NT2/D1 (cell line): ENCODE results near the gene ZNF497.
A peak's percentile ranks its signal among the peaks of the same experiment; 100 is the strongest.

Source experiments
- DNase-seq: peaks from one replicate; pipeline ENCODE4 v3.0.0-alpha.2; 2011; ENCODE audit warnings: low read depth, low spot score
- H3K27me3 ChIP-seq: 2 replicates; pipeline ENCODE4 v1.6.0; 2011; ENCODE audit warnings: mild to moderate bottlenecking; ENCODE audit not compliant: insufficient read length, insufficient read depth
- H3K36me3 ChIP-seq: 2 replicates; pipeline ENCODE4 v1.6.1; 2011; ENCODE audit warnings: mild to moderate bottlenecking, low read length, mixed read lengths; ENCODE audit not compliant: insufficient read depth, insufficient read length
- H3K4me1 ChIP-seq: 2 replicates; pipeline ENCODE4 v1.5.1; 2011; ENCODE audit not compliant: insufficient read depth, insufficient read length
- H3K4me3 ChIP-seq: 2 replicates; pipeline ENCODE4 v1.5.1; 2011; ENCODE audit warnings: low read depth; ENCODE audit not compliant: insufficient read length
- H3K9ac ChIP-seq: 2 replicates; pipeline ENCODE4 v1.6.0; 2011; ENCODE audit warnings: low read depth; ENCODE audit not compliant: insufficient read length
- H3K9me3 ChIP-seq: 2 replicates; pipeline ENCODE4 v1.5.1; 2011; ENCODE audit warnings: mild to moderate bottlenecking, low read length; ENCODE audit not compliant: insufficient read depth
- SUZ12 ChIP-seq: IDR thresholded peaks from 2 replicates; pipeline ENCODE4 v1.6.1; 2011; ENCODE audit not compliant: insufficient read length, insufficient read depth; ENCODE audit errors: extremely low read depth
- YY1 ChIP-seq: IDR thresholded peaks from 2 replicates; pipeline ENCODE4 v1.6.1; 2011; ENCODE audit not compliant: insufficient read length, insufficient read depth
- ZNF274 ChIP-seq: IDR thresholded peaks from 2 replicates; pipeline ENCODE4 v1.6.1; 2011; ENCODE audit warnings: mild to moderate bottlenecking, low read depth, low read length

Gene ZNF497

GRCh38 chr19:58387338-58388174 is 25.0 kb upstream of the ZNF497 start:
- peak overlapping the region; percentile 91 for H3K4me3 ChIP-seq
- H3K4me1 ChIP-seq: peaks cover 5% of the 10 kb centered on the region
- H3K9ac ChIP-seq: peak overlapping the region; percentile 99
- H3K27me3 ChIP-seq: no peaks in the 10 kb centered on the region
- H3K9me3 ChIP-seq: no peaks in the 10 kb centered on the region
- H3K36me3 ChIP-seq: peaks cover 43% of the 10 kb centered on the region
- DNase-seq: no peak
- no peak for TF ChIP-seq ZNF274
- TF ChIP-seq SUZ12: no peak
- TF ChIP-seq YY1: no peak

GRCh38 chr19:58386576-58387337 is 24.2 kb upstream of the ZNF497 start, which contains the start of gene RPS5:
Gene RPS5 (plus strand): TSS chr19:58387269. CDS start chr19:58388138, 869 bp downstream.
- Histone ChIP-seq H3K9me3 (no peaks in the 10 kb centered on the region), H3K4me1 (peaks cover 5% of the 10 kb centered on the region), H3K36me3 (peaks cover 38% of the 10 kb centered on the region), H3K27me3 (no peaks in the 10 kb centered on the region), H3K4me3 (peak within 1 kb of the TSS; percentile 91), H3K9ac (peak within 1 kb of the TSS; percentile 99)
- peak; percentile 90 for DNase-seq
- TF ChIP-seq SUZ12 (no peak), YY1 (no peak), ZNF274 (no peak)

- H3K4me1 ChIP-seq: peaks cover 5% of the 10 kb centered on the region
- peak overlapping the region; percentile 99 for H3K9ac ChIP-seq
Observed at GRCh38 chr19:58385891-58386575, 23.5 kb upstream of the ZNF497 start.

GRCh38 chr19:58385313-58385890 is 22.9 kb upstream of the ZNF497 start:
- peaks cover 5% of the 10 kb centered on the region for H3K4me1 ChIP-seq
- H3K36me3 ChIP-seq: peaks cover 25% of the 10 kb centered on the region
- DNase-seq: no peak
- H3K27me3 ChIP-seq: no peaks in the 10 kb centered on the region
- H3K4me3 ChIP-seq: peak overlapping the region; percentile 91
- H3K9me3 ChIP-seq: no peaks in the 10 kb centered on the region
- H3K9ac ChIP-seq: peak overlapping the region; percentile 99
- no peak for TF ChIP-seq SUZ12
- TF ChIP-seq ZNF274: no peak
- no peak for TF ChIP-seq YY1

More at GRCh38 chr19:58385891-58386575, 23.5 kb upstream of the ZNF497 start:
- Histone ChIP-seq H3K36me3 (peaks cover 31% of the 10 kb centered on the region), H3K27me3 (no peaks in the 10 kb centered on the region), H3K4me3 (peak overlapping the region; percentile 91), H3K9me3 (no peaks in the 10 kb centered on the region)
- TF ChIP-seq ZNF274 (no peak), YY1 (no peak), SUZ12 (no peak)
- DNase-seq: no peak

- Histone ChIP-seq H3K9ac (peak overlapping the region; percentile 4), H3K9me3 (no peaks in the 10 kb centered on the region), H3K4me3 (no peak overlapping the region), H3K36me3 (peaks cover 8% of the 10 kb centered on the region), H3K27me3 (no peaks in the 10 kb centered on the region), H3K4me1 (peaks cover 10% of the 10 kb centered on the region)
- TF ChIP-seq SUZ12 (no peak), ZNF274 (no peak), YY1 (no peak)
- no peak for DNase-seq
Observed at GRCh38 chr19:58382997-58383603, 20.5 kb upstream of the ZNF497 start.

GRCh38 chr19:58381460-58382212 is 19.1 kb upstream of the ZNF497 start:
- Histone ChIP-seq H3K9me3 (no peaks in the 10 kb centered on the region), H3K27me3 (no peaks in the 10 kb centered on the region), H3K36me3 (no peaks in the 10 kb centered on the region), H3K9ac (peak overlapping the region; percentile 64), H3K4me3 (peak overlapping the region; percentile 58), H3K4me1 (peaks cover 10% of the 10 kb centered on the region)
- no peak for TF ChIP-seq YY1
- TF ChIP-seq ZNF274: no peak
- no peak for TF ChIP-seq SUZ12
- no peak for DNase-seq
